HCT116 (cell line): ENCODE results near the gene THBS3. TPM values are rescaled to one million over a fixed set of nuclear protein-coding genes. Genes with fewer than 3 reads are reported as not detected.

Experiments used
- ATAC-seq: fragments of 200-7000 bp; cut with Tn5 transposase; 2 replicates; pipeline ENCODE4 v1.9.1; 2020; ENCODE audit warnings: mild to moderate bottlenecking, moderate library complexity
- BruUV-seq: library from RNA; stranded (reverse); fragments of 400-500 nt; replicated peaks from 2 replicates; lab custom pipeline; 2021; lab: Mats Ljungman, UMichigan
- CTCF ChIA-PET: fragments of 300-600 bp; sonication (Branson Sonifier 250); formaldehyde crosslinking; loops from one replicate; lab custom pipeline; 2021; ENCODE audit warnings: antibody characterized with exemption; lab: Charles Lee
- POLR2A ChIA-PET: fragments of 300-600, 350-600 bp; sonication (Branson Sonifier 250); formaldehyde crosslinking; loops from one replicate; lab custom pipeline; 2021; ENCODE audit warnings: antibody characterized with exemption; lab: Charles Lee
- RAD21 ChIA-PET, 2 experiments: fragments of 300-600 bp; sonication (Branson Sonifier 250); formaldehyde crosslinking; loops; one replicate each; lab custom pipeline; 2023; ENCODE audit warnings: low total read pairs in 2 of 2; ENCODE audit not compliant: uncharacterized antibody in 2 of 2, unreplicated experiment in 2 of 2, low non-redundant PET in 1 of 2; lab: Charles Lee
- DNase-seq: peaks from one replicate; pipeline ENCODE4 v3.0.0-alpha.2; 2010; ENCODE audit warnings: low read depth, low spot score
- H2AFZ ChIP-seq: fragments of 200-600 bp; shearing (Covaris generic), sonication (generic); 2 replicates; pipeline ENCODE4 v1.6.1; 2017; ENCODE audit warnings: low read depth, mixed run types, mixed read lengths, antibody characterized with exemption, low read length; ENCODE audit not compliant: poor library complexity, severe bottlenecking
- H3K27ac ChIP-seq: 2 replicates; pipeline ENCODE4 v1.5.1; 2012; ENCODE audit warnings: low read depth, low read length
- H3K27me3 ChIP-seq: fragments of 200-600 bp; sonication (generic); 2 replicates; pipeline ENCODE4 v1.6.1; 2016; ENCODE audit warnings: mixed run types, low read length, mixed read lengths; ENCODE audit not compliant: insufficient read depth
- H3K36me3 ChIP-seq, 2 experiments: fragments of 200-500 bp in 1 of 2; fragments of 200-600 bp in 1 of 2; sonication (Bioruptor generic) in 1 of 2; sonication (generic) in 1 of 2; 2 replicates each; pipeline versions ENCODE4 v1.5.1 to v1.6.1; 2014 to 2016; ENCODE audit warnings: low read length in 2 of 2, inconsistent platforms in 1 of 2, mixed read lengths in 1 of 2, mixed run types in 1 of 2; ENCODE audit not compliant: insufficient read depth in 2 of 2, control insufficient read depth in 1 of 2
- H3K4me1 ChIP-seq, 2 experiments: fragments of 200-600 bp in 1 of 2; sonication (generic) in 1 of 2; 2 replicates each; pipeline versions ENCODE4 v1.5.1 to v1.6.1; 2012 to 2017; ENCODE audit warnings: low read length in 2 of 2, inconsistent platforms in 1 of 2, mild to moderate bottlenecking in 1 of 2, mixed read lengths in 1 of 2, mixed run types in 1 of 2, moderate library complexity in 1 of 2; ENCODE audit not compliant: insufficient read depth in 2 of 2, control insufficient read depth in 1 of 2
- H3K4me2 ChIP-seq: fragments of 200-600 bp; sonication (generic); 2 replicates; pipeline ENCODE4 v1.6.1; 2017; ENCODE audit warnings: mixed run types, low read length, mixed read lengths
- H3K4me3 ChIP-seq, 2 experiments: fragments of 200-600 bp in 1 of 2; sonication (generic) in 1 of 2; replicated peaks in 1 of 2; 2 replicates each; pipeline ENCODE4 v1.5.1; 2011 to 2016; ENCODE audit warnings: low read length in 2 of 2, control low read depth in 1 of 2, low read depth in 1 of 2, mild to moderate bottlenecking in 1 of 2, mixed read lengths in 1 of 2, mixed run types in 1 of 2
- H3K79me2 ChIP-seq: fragments of 200-600 bp; sonication (generic); 2 replicates; pipeline ENCODE4 v1.6.1; 2017; ENCODE audit warnings: mild to moderate bottlenecking, mixed run types, low read length, moderate library complexity, mixed read lengths; ENCODE audit not compliant: insufficient read depth
- H3K9ac ChIP-seq: fragments of 200-600 bp; sonication (generic); 2 replicates; pipeline ENCODE4 v1.6.1; 2016; ENCODE audit warnings: low read length, mixed read lengths
- H3K9me2 ChIP-seq: fragments of 200-600 bp; sonication (generic), shearing (Covaris generic); 2 replicates; pipeline ENCODE4 v1.6.1; 2017; ENCODE audit warnings: mixed run types, mild to moderate bottlenecking, moderate library complexity; ENCODE audit not compliant: insufficient read depth
- H3K9me3 ChIP-seq, 2 experiments: fragments of 200-500 bp in 1 of 2; fragments of 200-600 bp in 1 of 2; sonication (Bioruptor generic) in 1 of 2; sonication (generic) in 1 of 2; 2 replicates each; pipeline ENCODE4 v1.6.1; 2014 to 2017; ENCODE audit warnings: low read length in 2 of 2, mixed read lengths in 2 of 2, inconsistent platforms in 1 of 2, low read depth in 1 of 2, mild to moderate bottlenecking in 1 of 2, mixed run types in 1 of 2, moderate library complexity in 1 of 2; ENCODE audit not compliant: control insufficient read depth in 1 of 2, insufficient read depth in 1 of 2
- H4K20me1 ChIP-seq: fragments of 200-600 bp; sonication (generic), shearing (Covaris generic); 2 replicates; pipeline ENCODE4 v1.6.1; 2017; ENCODE audit warnings: mixed run types, mild to moderate bottlenecking, moderate library complexity; ENCODE audit not compliant: insufficient read depth
- CTCF ChIP-seq, 3 experiments: fragments of 200-600 bp in 1 of 3; sonication (generic) in 1 of 3; IDR thresholded peaks in 2 of 3; conservative IDR thresholded peaks in 1 of 3; 2 replicates each; pipeline ENCODE4 v1.5.1; 2012 to 2017; ENCODE audit warnings: low read depth in 2 of 3, low read length in 2 of 3, antibody characterized with exemption in 1 of 3, borderline replicate concordance in 1 of 3, control low read depth in 1 of 3, mild to moderate bottlenecking in 1 of 3, mixed read lengths in 1 of 3, mixed run types in 1 of 3, moderate library complexity in 1 of 3; ENCODE audit not compliant: insufficient read depth in 1 of 3
- EGR1 ChIP-seq: IDR thresholded peaks from 2 replicates; pipeline ENCODE4 v1.6.1; 2012; ENCODE audit warnings: low read depth
- ELF1 ChIP-seq: IDR thresholded peaks from 2 replicates; pipeline ENCODE4 v1.6.1; 2012; ENCODE audit warnings: low read depth, borderline replicate concordance
- EZH2 ChIP-seq: fragments of 200-600 bp; sonication (generic); IDR thresholded peaks from 2 replicates; pipeline ENCODE4 v1.6.1; 2017; ENCODE audit warnings: antibody characterized with exemption, mixed run types
- EZH2phosphoT487 ChIP-seq: fragments of 200-600 bp; IDR thresholded peaks from 2 replicates; pipeline ENCODE4 v1.6.1; 2018; ENCODE audit warnings: antibody characterized with exemption, borderline replicate concordance
- POLR2AphosphoS5 ChIP-seq: IDR thresholded peaks from 2 replicates; pipeline ENCODE4 v1.6.1; 2011; ENCODE audit warnings: mild to moderate bottlenecking, low read depth, low read length, moderate library complexity
- REST ChIP-seq: IDR thresholded peaks from 2 replicates; pipeline ENCODE4 v1.6.1; 2012; ENCODE audit warnings: low read depth
- SIN3A ChIP-seq: IDR thresholded peaks from 2 replicates; pipeline ENCODE4 v1.6.1; 2012; ENCODE audit warnings: low read depth
- SP1 ChIP-seq: IDR thresholded peaks from 2 replicates; pipeline ENCODE4 v1.6.1; 2012; ENCODE audit warnings: low read depth
- TCF7L2 ChIP-seq: IDR thresholded peaks from 2 replicates; pipeline ENCODE4 v1.7.0; 2011; ENCODE audit warnings: borderline replicate concordance, inconsistent platforms; ENCODE audit not compliant: insufficient read depth, insufficient read length; ENCODE audit errors: extremely low read depth
- YY1 ChIP-seq: IDR thresholded peaks from 2 replicates; pipeline ENCODE4 v1.6.1; 2011; ENCODE audit warnings: low read length, low read depth, moderate library complexity, mild to moderate bottlenecking; ENCODE audit not compliant: insufficient replicate concordance; ENCODE audit errors: extremely low read depth
- ZBTB33 ChIP-seq: IDR thresholded peaks from 2 replicates; pipeline ENCODE4 v1.6.1; 2011; ENCODE audit warnings: mild to moderate bottlenecking, low read length, moderate library complexity; ENCODE audit not compliant: insufficient replicate concordance; ENCODE audit errors: extremely low read depth
- ZNF274 ChIP-seq: fragments of 200-500 bp; sonication (Bioruptor generic); IDR thresholded peaks from 2 replicates; pipeline ENCODE4 v1.6.1; 2014; ENCODE audit warnings: mild to moderate bottlenecking, low read depth, low read length, inconsistent platforms
- intact Hi-C: fragments of 100-400 bp; cut with micrococcal nuclease; formaldehyde crosslinking; loops from 2 replicates; pipeline ENCODE4 v1.10.0; 2022
- total RNA-seq: library from RNA; stranded (reverse); gene quantifications from one replicate; pipeline ENCODE4 v1.2.1, GENCODE V29; 2021; ENCODE audit not compliant: unreplicated experiment

Gene THBS3
- total RNA-seq, 1 experiment from 2014 or later: 15.9 TPM

DNA sequence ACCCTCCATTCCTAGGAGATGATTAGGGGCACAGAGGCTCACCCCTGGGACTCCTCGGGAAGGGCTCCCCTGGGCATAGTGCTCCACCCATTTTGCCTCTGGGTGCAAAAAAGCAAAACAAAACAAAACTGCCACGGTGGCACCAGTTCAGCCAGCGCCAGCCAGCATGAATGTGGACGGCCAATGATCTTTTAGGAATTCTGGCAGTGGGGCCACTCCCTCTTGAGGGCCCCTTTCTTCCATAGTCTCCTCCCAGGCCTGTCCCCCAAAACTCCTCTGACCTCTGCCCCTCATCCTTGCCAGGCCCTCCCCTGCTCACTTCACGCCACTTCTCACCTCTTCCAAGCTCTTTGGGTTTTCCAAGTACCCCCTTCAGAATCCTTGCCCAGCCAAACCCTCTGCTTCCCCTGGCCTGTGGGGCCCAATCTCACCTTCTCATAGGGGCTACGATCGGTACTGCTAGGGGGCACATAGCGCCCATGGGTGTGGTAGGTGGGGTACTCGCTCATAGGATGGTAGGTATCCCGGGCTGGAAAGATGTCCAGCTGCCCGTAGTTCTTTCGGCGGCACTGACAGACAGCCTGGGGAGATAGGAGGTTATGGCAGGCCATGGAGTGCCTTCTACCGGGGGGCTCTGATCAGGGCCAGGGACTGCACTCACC, 20.8 kb downstream of the THBS3 start:
- ATAC-seq: no peak
- intact Hi-C loops: no loop called here

More for the DNA sequence above, 20.8 kb downstream of the THBS3 start:
- Histone ChIP-seq H2AFZ (no peak overlapping the region), H3K27me3 (no peaks in the 10 kb centered on the region), H3K4me3 (no peak overlapping the region), H3K27ac (no peak overlapping the region), H3K9me2 (no peaks in the 10 kb centered on the region), H3K9me3 (no peaks in the 10 kb centered on the region), H3K9ac (no peak overlapping the region), H3K36me3 (no peaks in the 10 kb centered on the region), H3K79me2 (no peaks in the 10 kb centered on the region), H3K4me2 (no peak overlapping the region), H4K20me1 (no peaks in the 10 kb centered on the region), H3K4me1 (no peaks in the 10 kb centered on the region; a peak in 2 of 4 replicates)
- no TSS peak for BruUV-seq
- ChIA-PET POLR2A (no interaction called here), RAD21 (no interaction called here), CTCF (no interaction called here)
- no peak for DNase-seq
- TF ChIP-seq REST (no peak), ZBTB33 (no peak), SP1 (no peak), ELF1 (no peak), SIN3A (no peak), YY1 (no peak), ZNF274 (no peak), EZH2phosphoT487 (no peak), CTCF (IDR thresholded peaks at IDR 0.05 in 2 of 3, conservative IDR thresholded peaks at IDR 0.05 in 1 of 3; ENCODE audit: borderline replicate concordance in 1 of 3, insufficient read depth in 1 of 3, low read depth in 2 of 3, low read length in 2 of 3) (no peak), TCF7L2 (no peak), EZH2 (no peak), EGR1 (no peak), POLR2AphosphoS5 (no peak)
